Small intestine (tissue), 16 donors: Measurements from ENCODE around the gene DYNLRB2. TPM values are rescaled to one million over a fixed set of nuclear protein-coding genes. Genes with fewer than 3 reads are reported as not detected.
A peak's percentile ranks its signal among the peaks of the same experiment; 100 is the strongest.

Experiments
- DNase-seq, 2 donors: peaks; one replicate each; pipeline versions ENCODE4 v3.0.0 to v3.0.0-alpha.2; 2013
- FAIRE-seq: peaks from 2 replicates; lab custom pipeline; 2012; peaks lifted over from hg19 to GRCh38; lab: Jason Lieb, UNC
- H3K27ac ChIP-seq, 3 donors: one replicate each; pipeline ENCODE4 v1.5.1; 2013; ENCODE audit warnings: low read length in 2 of 3, mild to moderate bottlenecking in 2 of 3, control low read depth in 1 of 3, inconsistent platforms in 1 of 3, low read depth in 1 of 3, moderate library complexity in 1 of 3
- H3K27me3 ChIP-seq, 3 donors: one replicate each; pipeline ENCODE4 v1.6.1; 2013; ENCODE audit warnings: low read length in 3 of 3, inconsistent platforms in 1 of 3; ENCODE audit not compliant: control insufficient read depth in 3 of 3, insufficient read depth in 3 of 3
- H3K36me3 ChIP-seq, 3 donors: one replicate each; pipeline ENCODE4 v1.6.1; 2013; ENCODE audit warnings: low read length in 3 of 3, inconsistent platforms in 1 of 3, low read depth in 1 of 3, mild to moderate bottlenecking in 1 of 3, moderate library complexity in 1 of 3; ENCODE audit not compliant: control insufficient read depth in 3 of 3, insufficient read depth in 2 of 3
- H3K4me1 ChIP-seq, 3 donors: one replicate each; pipeline ENCODE4 v1.6.1; 2013; ENCODE audit warnings: low read length in 2 of 3, inconsistent platforms in 1 of 3, low read depth in 1 of 3, mild to moderate bottlenecking in 1 of 3, moderate library complexity in 1 of 3; ENCODE audit not compliant: control insufficient read depth in 3 of 3, insufficient read depth in 2 of 3
- H3K4me3 ChIP-seq, 3 donors: one replicate each; pipeline ENCODE4 v1.5.1; 2013; ENCODE audit warnings: low read length in 3 of 3, control low read depth in 1 of 3, inconsistent platforms in 1 of 3, low read depth in 1 of 3, mild to moderate bottlenecking in 1 of 3, moderate library complexity in 1 of 3
- H3K9me3 ChIP-seq, 2 donors: one replicate each; pipeline ENCODE4 v1.6.1; 2013; ENCODE audit warnings: low read depth in 1 of 2, low read length in 1 of 2; ENCODE audit not compliant: control insufficient read depth in 2 of 2, insufficient read depth in 1 of 2
- WGBS, 3 donors: extraction: QIAGEN DNeasy Blood & Tissue Kit; methylation state at CpG; one replicate each; pipeline ENCODE4 v1.1.7; 2013; 5-methylcytosine and 5-hydroxymethylcytosine counted together
- long read RNA-seq, 10 donors: transcript quantifications; one replicate each; lab custom pipeline, GENCODE V29; 2026
- polyA plus RNA-seq, 4 donors: library from polyadenylated mRNA; stranded (reverse) in 3 of 4; unstranded in 1 of 4; fragments of 200-250 nt in 3 of 4; fragments of 120-200 nt in 1 of 4; gene quantifications; one replicate each; pipeline versions ENCODE4 v1.2.1 to v1.2.3, GENCODE V29; 2013
- donor health status: healthy with polysubstance abuse.
- donor health status: control.
- donor health status: control.
- donor health status: Bipolar disorder and iron deficiency.
- donor health status: healthy.

The DYNLRB2 gene
- polyA plus RNA-seq, result 1 to 10 TPM in 1 of 4 donors, under 1 TPM in 1, not detected in 2; 0.75 to 1.1 TPM
- long read RNA-seq, donor 1, result 0 reads
- long read RNA-seq, donor 2, result 0 reads
- long read RNA-seq, donor 3, result 0 reads
- long read RNA-seq, donor 4, result 0 reads
- long read RNA-seq, donor 5, result 0 reads
- long read RNA-seq, donor 6, result 0 reads
- long read RNA-seq, donor 7, result 0 reads
- long read RNA-seq, donor 8, result 0 reads
- long read RNA-seq, donor 9, result 0 reads
- long read RNA-seq, donor 10, result 0 reads

DNA sequence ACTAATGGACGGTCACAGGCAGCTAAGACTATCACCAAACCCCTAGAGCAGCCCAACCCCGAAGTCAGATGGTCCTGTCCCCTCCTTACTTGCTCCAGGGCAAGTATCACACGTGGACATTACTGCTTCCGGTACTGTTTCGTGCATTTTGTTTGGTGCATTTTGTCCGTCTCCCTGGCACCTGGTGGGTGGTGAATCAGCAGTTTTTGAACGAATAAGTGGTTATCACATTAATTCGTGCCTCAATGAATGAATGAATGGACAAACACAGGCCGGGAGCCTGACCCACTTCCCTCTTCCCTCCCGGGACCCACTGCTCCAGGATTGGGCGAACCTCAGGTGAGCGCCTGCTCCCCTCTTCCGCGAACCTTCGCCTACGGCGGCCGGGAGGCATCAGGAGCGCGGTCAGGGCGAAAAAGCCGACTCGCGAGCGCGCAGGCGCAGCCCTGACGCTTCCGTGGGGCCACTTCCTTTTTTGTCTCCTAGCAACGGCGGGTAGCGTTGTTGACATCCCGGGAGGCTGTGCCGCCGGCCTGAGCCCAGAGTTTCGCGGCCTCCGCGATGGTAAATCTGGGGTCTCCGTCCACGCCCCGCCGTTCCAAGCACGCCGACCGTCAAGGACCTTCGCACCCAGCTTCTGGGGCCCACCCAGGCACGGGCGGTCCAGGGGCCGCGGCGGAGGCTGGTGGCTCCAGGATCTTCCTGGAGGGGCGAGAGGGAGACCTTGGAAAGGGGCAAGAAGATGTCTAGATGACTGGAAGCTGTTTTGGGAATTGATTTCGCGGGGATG is at the start of gene DYNLRB2:
TSS of gene DYNLRB2 (plus strand) at position 478 of the 790 bp plus-strand sequence. CDS start at position 562, 84 bp downstream.
- H3K36me3 ChIP-seq, result no peaks in the 10 kb centered on the region
- no peaks in the 10 kb centered on the region for H3K4me1 ChIP-seq
- DNase-seq (peak; percentile 97 to 98), FAIRE-seq (no peak)
- peak within 1 kb of the TSS in 2 of 3 donors; percentile 75 to 91 for H3K27ac ChIP-seq
- H3K9me3 ChIP-seq, result no peaks in the 10 kb centered on the region
- no peaks in the 10 kb centered on the region for H3K27me3 ChIP-seq
- peak within 1 kb of the TSS; percentile 46 to 81 (median 66) for H3K4me3 ChIP-seq
- 1 to 2% (median 1%) methylated on average over 52 to 55 of the region's 55 CpGs for WGBS, 3 donors

DNA sequence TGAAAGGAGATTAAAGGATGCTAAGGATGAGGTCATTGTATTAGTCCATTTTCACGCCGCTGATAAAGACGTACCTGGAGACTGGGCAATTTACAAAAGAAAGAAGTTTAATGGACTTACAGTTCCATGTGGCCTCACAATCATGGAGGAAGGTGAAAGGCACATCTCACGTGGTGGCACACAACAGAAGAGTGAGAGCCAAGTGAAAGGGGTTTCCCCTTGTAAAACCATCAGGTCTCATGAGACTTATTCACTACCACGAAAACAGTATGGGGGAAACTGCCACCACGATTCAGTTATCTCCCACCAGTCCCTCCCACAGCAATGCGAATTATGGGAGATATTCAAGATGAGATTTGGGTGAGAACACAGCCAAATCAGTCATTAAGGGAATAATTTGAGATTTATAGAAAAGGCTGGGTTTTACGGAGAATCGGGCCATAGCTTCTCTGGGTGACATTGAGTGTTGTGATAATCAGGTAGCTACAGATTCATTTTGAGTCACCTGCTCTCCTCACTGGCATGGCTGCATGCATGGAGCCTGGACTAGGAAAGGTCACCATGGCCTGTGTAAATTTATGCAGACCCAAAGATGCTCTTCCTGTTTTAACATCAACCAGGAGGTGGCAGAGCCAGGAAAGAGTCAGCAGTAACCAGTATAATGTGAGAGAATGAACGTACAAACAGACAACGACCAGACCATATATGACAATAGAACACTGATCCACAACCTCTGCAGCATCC is 40.5 kb upstream of the DYNLRB2 start:
- WGBS, 3 donors, result 64 to 74% (median 69%) methylated on average over 11 of the region's 11 CpGs
- no peaks in the 10 kb centered on the region for H3K9me3 ChIP-seq
- no peak for DNase-seq
- no peak for FAIRE-seq
- H3K4me3 ChIP-seq, result no peak overlapping the region
- no peaks in the 10 kb centered on the region for H3K27me3 ChIP-seq
- no peaks in the 10 kb centered on the region for H3K4me1 ChIP-seq
- H3K36me3 ChIP-seq, result no peaks in the 10 kb centered on the region
- no peak overlapping the region for H3K27ac ChIP-seq

DNA sequence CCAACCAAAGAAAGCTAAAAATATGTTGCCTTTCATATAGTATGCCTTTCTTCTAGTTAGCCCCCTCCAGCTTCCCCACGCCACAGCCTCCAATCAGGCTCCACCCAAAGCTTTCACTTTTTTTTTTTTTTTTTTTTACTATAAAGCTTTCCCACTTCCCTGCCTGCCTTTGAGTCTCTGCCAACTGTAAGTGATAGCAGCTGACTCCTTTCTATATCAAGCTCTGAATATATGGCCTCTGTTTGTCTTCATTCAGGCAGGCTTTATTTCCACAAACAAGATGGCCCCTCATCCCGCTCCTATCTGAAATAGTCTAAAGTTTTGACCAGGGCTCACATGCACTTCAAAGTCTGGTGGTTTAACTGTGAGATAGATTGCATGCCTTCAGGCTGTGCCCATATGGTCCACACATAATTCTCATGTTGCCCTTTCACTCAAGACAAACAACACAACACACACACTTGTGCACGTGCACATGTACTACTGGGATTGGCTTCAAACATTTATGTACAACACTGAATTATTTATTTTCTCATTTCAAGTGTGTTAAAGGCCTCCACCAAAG is 39.8 kb upstream of the DYNLRB2 start:
- FAIRE-seq (no peak), DNase-seq (no peak)
- Histone ChIP-seq H3K36me3 (no peaks in the 10 kb centered on the region), H3K27ac (no peak overlapping the region), H3K9me3 (no peaks in the 10 kb centered on the region), H3K4me1 (no peaks in the 10 kb centered on the region), H3K27me3 (no peaks in the 10 kb centered on the region), H3K4me3 (no peak overlapping the region)
- 26 to 61% (median 59%) methylated on average over 3 of the region's 3 CpGs for WGBS, 3 donors

DNA sequence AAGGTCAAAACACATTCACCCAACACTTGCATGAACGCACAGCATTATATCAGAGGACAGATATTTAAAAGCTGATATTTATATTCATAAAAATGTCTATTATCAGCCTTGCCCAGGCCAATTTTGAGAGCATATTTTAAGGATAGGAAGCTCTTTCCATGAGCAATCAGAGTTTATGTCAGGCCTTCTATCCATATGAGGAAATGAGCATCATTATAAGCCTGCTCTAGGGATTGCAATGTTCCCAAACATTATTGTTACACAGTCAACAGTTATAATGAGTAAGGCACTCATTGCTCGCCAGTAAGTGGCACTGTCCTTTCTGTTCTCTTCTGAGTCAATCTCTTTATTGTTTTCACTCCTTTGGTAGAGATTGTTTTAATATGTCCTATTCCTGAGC is 37.7 kb upstream of the DYNLRB2 start:
- H3K4me1 ChIP-seq, result no peaks in the 10 kb centered on the region
- peak overlapping the region in 1 of 3 donors; percentile 69 for H3K27ac ChIP-seq
- no peaks in the 10 kb centered on the region for H3K36me3 ChIP-seq
- FAIRE-seq (no peak), DNase-seq (no peak)
- H3K9me3 ChIP-seq, result no peaks in the 10 kb centered on the region
- no peak overlapping the region for H3K4me3 ChIP-seq
- H3K27me3 ChIP-seq, result no peaks in the 10 kb centered on the region
- WGBS, 3 donors, result 61 to 92% (median 85%) methylated on average over 2 of the region's 2 CpGs

DNA sequence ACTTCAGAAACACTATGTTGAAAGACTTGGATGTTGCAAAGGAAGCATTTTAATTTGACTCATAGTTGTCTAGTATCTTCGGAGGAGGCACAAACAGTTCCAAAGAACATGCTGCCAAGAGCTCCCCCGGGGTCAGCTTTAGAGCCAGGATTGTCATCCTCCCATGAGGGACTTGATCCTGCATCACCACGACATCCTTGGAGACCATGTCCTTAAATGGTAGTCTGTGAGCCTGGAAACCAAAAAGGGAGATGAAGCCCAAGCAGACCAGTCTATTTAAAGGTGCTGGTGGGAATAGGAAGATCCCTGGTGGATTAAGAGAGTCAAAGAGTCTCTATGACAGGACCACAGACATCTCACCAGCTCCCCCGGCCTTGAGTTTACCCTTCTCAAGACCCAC is 33.3 kb upstream of the DYNLRB2 start:
- Histone ChIP-seq H3K36me3 (no peaks in the 10 kb centered on the region), H3K27me3 (peaks cover 0 to 2% (median 0%) of the 10 kb centered on the region in 3 donors), H3K4me3 (no peak overlapping the region), H3K4me1 (no peaks in the 10 kb centered on the region), H3K27ac (no peak overlapping the region), H3K9me3 (no peaks in the 10 kb centered on the region)
- no peak for DNase-seq
- 70 to 84% (median 74%) methylated on average over 4 of the region's 4 CpGs for WGBS, 3 donors
- FAIRE-seq, result no peak

DNA sequence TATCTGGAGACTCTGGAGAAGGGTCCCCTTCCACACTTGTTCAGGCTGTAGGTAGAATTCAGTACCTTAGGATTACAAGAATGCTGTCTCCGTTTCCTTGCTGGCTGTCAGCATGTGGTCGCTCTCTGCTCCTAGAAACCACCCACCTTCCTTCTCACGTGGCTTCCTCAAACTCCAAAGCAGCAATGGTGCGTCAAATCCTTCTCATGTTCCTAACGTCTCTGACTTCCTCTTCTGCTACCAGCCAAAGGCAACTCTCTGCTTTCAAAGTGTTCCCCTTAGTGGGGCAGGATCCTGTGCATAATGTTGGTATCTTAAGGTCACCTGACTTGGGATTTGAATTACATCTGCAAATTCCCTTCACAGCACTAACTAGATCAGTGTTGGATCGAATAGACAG is 30.9 kb upstream of the DYNLRB2 start:
- DNase-seq (no peak), FAIRE-seq (no peak)
- Histone ChIP-seq H3K4me1 (no peaks in the 10 kb centered on the region), H3K9me3 (no peaks in the 10 kb centered on the region), H3K27ac (no peak overlapping the region), H3K36me3 (no peaks in the 10 kb centered on the region), H3K4me3 (no peak overlapping the region), H3K27me3 (peaks cover 0 to 2% (median 0%) of the 10 kb centered on the region in 3 donors)
- WGBS, 3 donors, result 47 to 61% (median 53%) methylated on average over 6 of the region's 6 CpGs

DNA sequence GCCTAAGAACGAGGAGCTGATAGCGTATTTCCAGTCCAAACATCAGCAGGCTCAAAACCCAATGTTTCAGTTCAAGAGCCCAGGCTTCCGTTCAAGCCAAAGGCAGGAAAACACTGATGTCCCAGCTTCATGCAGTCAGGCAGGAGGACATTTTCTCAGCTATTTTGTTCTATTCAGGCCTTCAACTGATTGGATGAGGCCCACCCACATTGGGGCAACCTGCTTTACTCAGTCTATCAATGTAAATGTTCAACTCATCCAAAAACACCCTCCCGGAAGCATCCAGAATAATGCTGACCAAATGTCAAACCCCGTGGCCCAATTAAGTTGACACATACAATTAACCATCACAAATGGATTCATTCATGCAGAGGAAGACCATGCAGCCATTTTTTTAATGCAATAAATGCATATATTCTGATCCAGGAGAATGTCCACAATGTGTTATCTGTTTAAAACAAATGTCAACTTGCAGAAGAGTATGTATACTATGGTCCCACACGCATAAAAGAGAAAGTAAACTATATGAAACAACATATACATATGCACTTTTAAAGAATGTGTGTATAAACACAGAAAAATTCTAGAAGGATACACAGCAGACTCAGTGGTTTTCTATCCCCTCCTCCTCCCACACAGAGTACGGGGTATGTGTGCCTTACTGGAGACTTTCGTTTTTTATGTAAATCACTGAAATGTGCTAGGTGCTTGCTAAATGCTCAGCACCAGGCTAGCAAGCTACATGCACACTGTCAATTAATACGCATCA is 28.8 kb upstream of the DYNLRB2 start:
- DNase-seq (no peak), FAIRE-seq (no peak)
- Histone ChIP-seq H3K27ac (no peak overlapping the region), H3K9me3 (no peaks in the 10 kb centered on the region), H3K4me1 (no peaks in the 10 kb centered on the region), H3K4me3 (no peak overlapping the region), H3K36me3 (no peaks in the 10 kb centered on the region), H3K27me3 (peaks cover 0 to 2% (median 0%) of the 10 kb centered on the region in 3 donors)
- 84 to 92% (median 90%) methylated on average over 9 of the region's 9 CpGs for WGBS, 3 donors

DNA sequence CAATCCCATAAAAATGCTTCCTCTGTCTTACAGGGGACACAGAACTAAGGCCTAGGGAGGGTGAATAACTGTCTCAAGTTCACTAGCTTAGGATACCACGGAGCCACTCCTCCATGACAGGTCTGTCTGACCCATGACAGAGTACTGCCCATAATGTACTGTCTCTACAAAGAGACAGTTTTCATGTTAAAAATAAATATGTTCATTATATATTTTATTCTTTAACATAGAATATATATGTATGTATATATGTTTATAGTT is 28.3 kb upstream of the DYNLRB2 start:
- Histone ChIP-seq H3K27ac (no peak overlapping the region), H3K9me3 (no peaks in the 10 kb centered on the region), H3K36me3 (no peaks in the 10 kb centered on the region), H3K4me1 (no peaks in the 10 kb centered on the region), H3K4me3 (no peak overlapping the region), H3K27me3 (peaks cover 0 to 2% (median 0%) of the 10 kb centered on the region in 3 donors)
- 69 to 94% (median 77%) methylated on average over 1 of the region's 1 CpG for WGBS, 3 donors
- no peak for DNase-seq
- no peak for FAIRE-seq
